Stimulated activated CD8-positive, alpha-beta memory T cell treated with anti-CD3 and anti-CD28 coated beads, Interleukin-7, amount 100 ng/mL, for 48 hours (primary cell): ENCODE results near the gene GPC6.
A peak's percentile ranks its signal among the peaks of the same experiment; 100 is the strongest.

Source experiments
- DNase-seq, 2 donors: peaks; one replicate each; pipeline ENCODE4 v3.0.0-alpha.2; 2020; ENCODE audit warnings: low read depth in 1 of 2; ENCODE audit errors: extremely low read depth in 1 of 2

Gene GPC6

DNA sequence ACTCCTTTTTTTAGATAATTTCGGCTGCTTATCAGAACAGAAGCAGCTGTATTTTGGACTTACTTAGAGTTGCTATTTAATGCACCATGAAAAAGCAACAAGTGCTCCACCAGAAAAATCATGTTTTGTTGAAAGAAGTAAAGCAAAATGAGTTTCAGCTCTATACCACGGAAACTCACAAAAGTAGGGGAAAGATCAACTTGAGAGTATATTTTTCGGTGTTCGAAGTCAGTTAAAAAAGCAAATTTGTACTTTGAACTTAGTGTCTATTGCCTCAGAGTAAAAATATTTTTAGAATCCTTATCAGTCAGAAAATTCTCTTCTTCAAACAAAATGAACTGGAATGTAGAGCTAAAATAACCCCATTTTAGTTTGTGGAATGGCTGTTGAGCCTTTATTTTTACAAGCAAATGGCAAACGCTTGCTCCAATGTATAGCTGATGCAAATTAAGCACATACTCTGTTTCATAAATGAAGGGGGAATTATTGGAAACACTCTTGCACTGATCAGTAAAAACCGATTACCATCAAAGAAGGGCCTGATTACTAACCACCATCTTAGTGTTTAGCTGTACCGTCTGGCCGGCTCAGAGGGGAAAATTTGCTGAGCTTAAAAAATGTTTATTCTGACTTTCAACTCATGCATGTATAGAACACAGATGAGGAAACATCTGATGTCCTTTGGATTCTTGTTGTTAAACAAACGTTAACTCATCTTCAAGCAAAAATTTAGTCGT lies 540.7 kb downstream of the GPC6 start:
- no peak for DNase-seq

DNA sequence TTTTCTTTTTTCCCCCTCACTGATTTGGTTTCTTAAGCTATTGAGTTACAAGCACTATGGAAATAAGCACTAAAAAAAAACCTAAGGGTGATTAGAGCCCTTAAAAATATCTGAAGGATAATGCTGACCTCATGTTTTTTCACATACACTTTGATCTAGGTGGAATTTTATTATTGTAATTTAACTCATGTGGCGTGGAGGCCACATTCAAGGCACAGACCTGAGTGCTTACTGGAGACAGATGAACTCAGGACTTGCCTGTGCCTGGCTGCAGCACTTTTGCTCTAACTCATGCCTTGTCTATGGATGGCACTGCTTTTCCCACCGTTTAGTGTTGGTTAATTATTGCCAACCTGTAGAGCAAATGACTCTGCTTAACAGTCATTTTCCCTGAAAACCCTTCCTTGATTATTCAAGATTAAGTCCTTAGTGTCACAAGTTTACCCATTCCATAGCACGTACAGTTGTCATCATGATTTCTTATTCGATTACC lies 541.4 kb downstream of the GPC6 start:
- no peak for DNase-seq

DNA sequence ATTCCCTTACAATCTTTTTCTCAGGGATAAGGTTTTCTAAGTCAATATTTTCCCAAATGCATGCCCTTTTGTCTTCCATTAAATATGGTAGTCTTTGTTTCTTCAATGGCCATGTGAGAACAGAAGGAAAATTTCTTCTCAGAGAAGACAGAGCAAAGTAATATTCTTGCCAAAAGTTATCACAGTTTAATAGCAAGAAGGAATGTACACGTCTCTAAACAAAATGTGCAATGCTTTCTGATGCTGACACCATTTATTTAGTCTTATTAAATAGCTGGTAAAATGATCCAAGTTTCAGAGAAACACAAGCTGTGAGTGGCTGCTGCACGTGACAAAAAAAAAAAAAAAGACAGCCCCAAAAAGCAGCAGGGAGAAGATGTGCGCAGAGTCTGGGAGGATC lies 542.5 kb downstream of the GPC6 start:
- DNase-seq, result no peak

DNA sequence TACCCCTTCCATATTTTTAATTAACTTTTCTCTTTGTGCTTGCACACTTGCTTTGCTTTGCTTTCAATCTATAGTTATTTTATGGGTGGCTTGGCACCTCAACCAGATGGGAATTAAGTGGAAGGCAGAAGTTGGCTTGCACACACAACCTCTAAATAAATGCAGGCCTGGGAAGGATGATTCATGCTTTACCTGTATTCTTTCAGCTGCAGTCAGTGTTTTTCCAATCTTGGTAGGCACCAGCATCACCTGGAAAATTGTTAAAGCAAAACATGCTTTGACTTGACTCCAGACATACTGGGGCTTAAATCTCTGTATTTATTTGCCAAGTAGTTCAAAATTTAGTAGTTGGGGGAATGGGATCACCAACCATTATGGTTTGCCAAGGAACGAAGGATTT lies 543.0 kb downstream of the GPC6 start:
- no peak for DNase-seq

DNA sequence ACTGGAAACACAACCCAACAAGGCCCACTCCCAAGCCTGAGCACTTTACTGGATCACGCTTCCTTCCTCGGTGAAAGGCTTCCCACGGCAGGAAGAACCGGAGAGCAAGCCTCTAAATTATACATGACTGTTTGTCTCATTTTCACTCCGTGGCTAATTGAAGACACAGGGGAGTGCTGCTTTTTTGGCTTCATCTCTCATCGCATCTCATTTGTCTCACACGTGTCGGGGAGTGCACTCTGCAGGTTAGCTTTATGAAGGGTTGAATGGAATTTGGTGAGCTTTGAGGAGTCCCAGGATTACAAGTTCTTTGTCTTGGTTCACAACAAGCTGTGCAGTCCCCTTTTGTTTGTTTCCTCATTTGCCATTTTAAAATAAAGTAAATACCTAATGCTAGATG lies 544.6 kb downstream of the GPC6 start:
- no peak for DNase-seq

DNA sequence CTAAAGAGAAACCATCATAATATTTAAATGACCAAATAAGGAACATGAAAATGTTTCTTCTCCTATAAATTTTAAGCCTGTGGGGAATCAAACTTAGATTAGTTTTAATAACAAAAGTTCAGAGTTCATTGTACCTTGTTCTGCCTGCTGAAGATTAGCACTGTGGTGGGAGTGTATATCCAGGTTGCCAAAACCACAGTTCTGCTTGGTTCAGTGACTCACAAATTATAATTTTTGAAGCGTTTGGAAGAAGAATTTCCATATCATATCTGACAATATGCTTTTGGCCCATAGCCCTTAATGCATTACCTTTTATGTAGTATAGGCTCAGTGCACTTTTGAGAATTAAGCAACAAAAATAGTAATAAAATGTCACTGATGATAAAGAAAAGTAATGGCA lies 545.2 kb downstream of the GPC6 start:
- DNase-seq, result no peak

DNA sequence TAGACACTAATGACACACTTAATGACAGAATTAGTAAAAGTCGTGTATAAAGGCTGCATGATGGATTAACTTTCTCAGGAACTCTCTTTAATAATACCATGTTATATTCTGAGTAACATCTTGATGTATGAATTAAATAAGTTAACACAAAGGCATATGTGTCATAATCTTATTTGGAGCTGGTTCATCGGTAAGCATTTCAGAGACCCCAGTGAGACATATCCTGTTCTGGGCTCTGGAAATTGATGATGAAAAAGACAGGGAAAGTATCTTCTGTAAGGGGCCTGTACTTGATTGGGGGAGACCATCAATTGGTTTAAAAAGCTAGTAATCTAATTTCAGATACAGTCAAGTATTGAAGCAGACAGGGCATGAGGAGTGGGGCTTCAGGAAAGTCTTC lies 547.9 kb downstream of the GPC6 start:
- no peak for DNase-seq

DNA sequence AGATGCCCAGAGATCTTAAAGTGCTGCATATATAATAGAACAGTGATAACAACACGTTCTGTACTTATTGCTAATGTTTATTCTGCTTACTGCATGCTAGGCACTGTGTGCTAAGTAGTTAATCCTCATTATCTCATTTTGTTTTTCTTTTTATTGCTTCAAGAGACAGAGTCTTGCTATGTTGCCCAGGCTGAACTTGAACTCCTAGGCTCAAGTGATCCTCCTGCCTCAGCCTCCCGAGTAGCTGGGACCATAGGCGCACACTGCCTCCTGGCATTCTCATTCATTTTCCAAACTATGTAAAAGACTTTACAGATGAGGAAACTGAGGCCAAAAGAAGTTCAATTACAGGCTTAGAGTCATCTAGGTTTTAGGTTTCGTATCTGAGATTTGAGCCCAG lies 548.4 kb downstream of the GPC6 start:
- DNase-seq, result no peak

DNA sequence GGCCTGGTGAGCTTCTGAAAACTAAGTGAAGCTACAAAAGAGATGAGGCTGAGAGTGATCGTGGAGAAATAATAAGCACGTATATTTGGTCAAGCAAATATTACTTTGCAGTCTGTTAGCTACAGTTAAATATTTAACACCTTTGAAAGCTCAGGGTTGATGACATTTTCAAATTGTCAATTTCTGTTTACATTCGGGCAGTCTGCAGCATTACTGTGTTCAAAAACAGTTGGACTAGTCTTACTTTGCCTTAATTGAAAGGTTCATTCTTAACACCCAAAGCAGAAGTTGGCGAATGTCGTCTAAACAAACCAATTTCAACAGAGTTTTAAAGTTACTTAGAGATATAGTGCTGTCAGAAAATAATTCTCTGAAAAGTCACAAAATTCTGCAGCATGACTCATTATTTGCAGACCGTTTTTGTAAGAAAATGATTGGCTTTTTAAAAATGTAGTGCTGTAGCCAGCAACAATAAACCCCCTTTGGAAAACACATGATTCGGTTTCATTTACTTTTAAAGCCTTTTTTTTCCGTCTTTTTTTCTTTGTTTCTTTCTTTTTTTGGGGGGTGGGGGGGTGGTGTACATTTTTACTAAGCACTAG lies 549.0 kb downstream of the GPC6 start:
- DNase-seq, result no peak

DNA sequence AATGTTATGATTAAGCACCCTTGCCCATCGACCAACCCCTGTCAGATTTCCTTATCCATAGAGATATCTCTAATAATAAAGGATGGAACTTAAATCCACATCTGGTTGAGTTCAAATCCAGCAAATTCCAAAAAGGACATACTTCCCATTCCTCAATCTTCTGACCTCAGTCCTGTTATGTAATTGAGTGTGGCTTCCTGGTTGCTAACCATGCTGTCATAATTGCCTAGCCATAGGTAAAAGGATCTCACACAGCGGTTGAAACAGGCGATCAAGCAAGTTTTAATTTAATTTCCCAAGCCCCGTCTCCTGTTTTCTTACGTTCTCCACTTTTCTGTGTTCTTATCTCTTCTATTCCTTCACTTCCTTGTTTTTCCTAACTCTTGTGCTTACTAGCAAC lies 550.3 kb downstream of the GPC6 start:
- DNase-seq, result no peak

DNA sequence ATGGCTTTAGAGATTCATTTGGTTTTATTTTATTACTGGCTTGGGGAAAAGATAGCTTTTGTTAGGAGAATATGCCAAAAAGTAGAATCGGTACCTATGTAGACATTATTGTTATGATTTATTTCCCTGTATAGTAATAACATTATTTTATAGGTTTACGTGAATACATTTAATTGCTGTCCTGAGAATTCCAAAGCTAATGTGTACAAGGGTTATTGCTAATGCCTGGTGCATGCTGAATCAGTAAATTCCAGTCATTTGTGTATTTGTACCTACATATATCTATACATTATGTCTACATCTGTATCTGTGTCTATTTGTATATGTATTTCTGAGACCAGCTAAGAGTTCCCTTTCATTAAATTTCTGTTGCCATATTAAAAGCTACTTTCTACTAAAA lies 550.9 kb downstream of the GPC6 start:
- DNase-seq, result no peak

DNA sequence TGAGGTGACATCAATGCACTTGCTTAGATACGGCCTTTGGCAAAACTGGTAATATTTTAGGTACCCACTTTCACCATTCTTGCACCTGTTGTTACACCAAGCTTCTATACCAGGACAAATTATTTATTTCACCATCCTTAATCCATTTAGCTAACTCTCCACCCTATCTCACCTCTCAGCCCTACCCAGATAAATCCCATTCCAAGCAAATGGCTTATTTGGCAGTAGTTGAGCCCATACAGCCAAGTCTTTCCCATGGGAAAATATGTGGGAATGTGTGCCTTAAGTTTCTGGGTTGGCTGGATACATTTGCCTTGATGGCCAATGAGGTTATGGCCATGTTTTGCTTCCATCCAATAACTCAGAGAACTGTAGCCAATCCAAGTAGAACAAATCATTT lies 551.9 kb downstream of the GPC6 start:
- no peak for DNase-seq

DNA sequence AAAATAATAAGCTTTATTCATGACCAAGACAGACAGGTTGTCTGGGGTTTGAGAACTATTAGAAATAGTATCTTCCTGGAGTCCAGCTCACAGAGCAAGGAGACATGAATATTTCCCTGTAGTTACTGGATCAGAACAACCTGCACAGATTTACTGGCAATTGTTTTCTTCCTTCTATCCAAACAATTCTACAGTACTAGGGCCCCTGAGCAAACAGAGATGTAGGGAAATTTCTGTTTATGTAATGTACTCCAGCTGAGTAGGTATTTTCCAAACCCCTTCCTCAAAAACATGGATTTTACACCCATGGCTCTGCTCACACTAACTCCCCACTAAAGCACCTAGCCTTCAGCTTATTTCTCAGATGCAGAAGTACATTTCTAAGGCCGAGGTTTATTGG lies 557.6 kb downstream of the GPC6 start:
- no peak for DNase-seq

DNA sequence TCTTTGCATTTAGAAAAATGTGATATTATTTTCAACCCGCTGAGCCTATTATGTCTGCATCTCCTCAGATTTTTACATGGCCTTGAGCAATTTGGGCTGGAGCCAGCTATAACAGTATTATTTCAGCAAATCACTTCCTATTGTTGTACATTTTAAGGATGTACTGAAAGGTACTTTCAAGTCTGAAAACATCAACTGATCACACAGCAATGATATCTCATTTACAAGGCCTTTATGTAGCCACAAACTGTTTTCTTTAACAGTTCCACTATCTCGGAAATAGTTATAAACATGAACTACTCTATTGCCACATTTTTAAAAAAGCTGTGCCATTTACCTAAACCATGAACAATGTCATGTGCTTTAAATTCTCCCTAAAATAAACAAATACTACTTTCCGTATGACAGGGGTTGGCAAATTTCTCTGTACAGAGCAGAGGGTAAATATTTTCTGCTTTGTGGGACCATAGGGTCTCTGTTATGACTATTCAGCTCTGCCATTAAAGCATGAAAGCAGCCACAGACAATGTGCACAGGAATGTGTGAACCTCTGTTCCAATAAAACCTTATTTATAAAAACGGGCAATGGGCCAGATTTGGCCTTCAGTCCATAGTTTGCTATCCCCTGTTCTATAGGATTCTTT lies 560.4 kb downstream of the GPC6 start:
- no peak for DNase-seq

DNA sequence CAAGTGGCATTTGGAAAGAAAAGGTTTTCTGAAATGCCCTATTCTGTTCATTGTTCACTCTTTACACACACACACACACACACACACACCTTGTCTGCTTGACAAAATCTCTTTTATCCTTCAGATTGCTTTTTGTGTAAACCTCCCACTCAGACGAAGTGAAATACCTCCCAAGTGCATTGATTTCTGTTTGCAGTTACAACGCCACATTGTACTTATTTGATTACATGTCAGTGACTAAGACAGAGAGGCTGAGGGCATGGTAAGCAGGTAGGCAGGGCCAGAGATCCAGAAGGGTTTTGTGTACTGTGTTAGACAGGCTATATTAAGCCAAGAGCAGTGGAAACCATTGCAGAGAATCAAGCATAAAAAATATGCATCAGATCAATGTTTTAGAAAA lies 561.8 kb downstream of the GPC6 start:
- no peak for DNase-seq

DNA sequence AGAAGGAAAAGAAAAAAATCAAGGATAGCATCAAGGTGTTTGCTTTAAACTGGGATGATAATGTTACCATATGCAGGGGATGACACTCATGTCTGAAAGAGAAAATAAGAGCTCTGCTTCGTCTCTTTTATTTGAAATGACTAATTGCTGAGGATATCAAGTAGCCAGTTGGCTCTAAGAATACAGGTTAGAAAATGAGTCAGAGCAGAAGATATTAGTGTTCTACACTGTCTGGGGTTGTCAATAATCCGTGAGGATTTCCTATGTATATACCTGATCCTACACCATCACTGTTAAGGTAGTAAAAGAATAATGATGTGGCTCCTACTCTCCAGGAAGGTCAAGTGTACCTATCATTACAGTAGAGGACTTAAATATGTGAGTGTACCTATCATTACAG lies 562.5 kb downstream of the GPC6 start:
- DNase-seq, result no peak

DNA sequence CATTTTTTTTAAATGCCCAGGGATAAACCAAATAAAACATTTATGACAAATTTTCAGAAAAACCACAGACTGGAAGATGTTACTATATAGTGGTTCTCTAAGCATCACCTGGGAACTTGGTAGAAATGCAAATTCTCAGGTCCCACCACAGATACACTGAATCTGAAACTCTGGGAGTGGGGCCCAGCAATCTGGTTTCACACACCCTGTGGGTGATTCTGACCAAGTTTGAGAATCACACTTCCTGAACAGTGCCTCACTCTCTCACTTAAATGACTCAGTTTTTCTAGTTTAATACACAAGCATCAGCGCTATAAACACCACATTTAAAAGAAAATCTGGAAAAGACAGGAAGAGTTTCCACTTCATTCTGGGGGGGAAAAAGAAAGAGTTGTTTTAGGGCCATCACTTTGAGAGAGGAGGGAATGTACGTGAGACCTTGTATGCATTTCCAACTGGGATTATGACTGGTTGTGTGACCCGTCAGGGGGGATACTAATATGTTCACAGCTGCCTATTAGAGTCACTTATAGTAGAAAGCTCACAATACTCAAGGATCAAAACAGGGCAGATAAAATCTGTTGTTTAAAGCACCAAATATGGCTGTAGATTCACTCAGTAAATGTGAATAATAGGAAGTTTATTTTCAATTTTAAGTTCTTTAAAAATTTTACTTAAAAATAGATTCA lies 567.7 kb downstream of the GPC6 start:
- peak; percentile 39 to 62 for DNase-seq

DNA sequence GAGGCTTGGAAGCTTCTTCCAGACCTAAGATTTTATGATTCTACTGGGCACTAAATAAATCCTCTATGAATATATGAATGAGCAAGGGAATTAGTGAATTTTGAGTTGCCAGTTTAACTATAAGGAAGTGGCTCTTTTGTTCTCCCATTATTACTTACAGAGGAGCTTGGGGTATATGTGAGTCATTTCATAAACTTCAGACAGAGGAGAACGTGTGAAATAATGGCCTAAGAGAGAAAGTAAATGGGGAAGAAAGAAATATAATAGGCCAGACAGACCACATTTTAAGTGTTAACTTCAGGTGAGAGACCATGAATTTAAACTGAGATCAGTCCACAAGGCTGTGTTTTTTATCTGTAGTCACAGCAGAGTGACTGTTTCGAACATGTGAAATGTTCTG lies 570.9 kb downstream of the GPC6 start:
- DNase-seq, result no peak

DNA sequence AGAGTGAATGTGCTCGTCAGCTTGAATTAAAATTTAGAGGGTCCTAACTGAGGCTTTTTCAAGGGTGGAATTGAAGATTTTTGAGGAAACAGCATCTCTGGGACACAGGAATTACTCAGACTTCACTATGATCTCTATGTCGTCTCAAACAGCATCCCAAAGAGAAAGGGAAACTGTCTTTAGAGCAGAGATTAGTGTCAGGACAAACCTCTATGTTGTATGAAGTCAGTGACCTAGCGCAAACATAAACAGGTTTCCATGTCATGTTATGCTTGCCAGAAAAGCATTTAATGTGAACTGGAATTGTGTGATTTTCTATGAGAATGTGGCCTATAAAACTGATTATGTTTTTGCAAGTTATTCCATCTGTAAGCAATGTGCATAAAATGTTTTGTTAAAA lies 573.7 kb downstream of the GPC6 start:
- DNase-seq, result no peak

DNA sequence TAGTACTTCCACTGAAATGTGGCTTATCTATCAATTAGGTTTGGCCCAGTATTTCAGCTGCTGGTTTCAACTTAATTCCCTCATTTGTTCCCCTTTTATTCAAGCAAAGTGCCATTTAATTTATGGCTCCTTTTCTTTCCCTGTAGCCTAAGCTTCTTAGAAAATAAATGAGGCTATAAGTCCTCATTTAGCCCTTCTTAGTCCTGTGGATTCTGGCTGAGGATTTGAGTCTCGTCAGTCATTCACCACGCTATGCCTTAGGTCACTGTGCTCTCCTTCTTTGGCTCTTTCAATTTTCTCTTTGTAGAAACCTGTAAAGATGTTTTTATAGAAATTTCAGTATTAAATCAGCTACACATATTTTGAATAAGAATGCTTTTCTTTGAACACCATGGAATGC lies 579.1 kb downstream of the GPC6 start:
- DNase-seq, result no peak

DNA sequence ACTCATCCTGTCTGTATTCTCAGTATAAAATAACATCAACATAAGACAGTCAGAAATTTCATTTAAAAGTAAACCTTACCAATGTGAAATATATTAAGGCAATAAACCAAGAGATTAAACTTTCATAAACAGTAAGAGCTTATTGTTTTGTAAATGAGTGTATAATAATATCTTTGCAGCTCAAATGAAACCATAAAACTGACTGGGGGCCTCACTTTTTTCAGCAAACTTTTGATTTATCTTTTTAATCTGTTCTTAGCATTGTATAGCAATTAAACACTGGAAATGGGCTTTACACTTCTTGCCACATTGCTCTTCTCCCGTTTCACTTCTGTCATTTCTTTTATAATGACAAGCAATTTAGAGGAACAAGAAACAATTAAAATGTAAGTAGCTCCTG lies 580.3 kb downstream of the GPC6 start:
- no peak for DNase-seq

DNA sequence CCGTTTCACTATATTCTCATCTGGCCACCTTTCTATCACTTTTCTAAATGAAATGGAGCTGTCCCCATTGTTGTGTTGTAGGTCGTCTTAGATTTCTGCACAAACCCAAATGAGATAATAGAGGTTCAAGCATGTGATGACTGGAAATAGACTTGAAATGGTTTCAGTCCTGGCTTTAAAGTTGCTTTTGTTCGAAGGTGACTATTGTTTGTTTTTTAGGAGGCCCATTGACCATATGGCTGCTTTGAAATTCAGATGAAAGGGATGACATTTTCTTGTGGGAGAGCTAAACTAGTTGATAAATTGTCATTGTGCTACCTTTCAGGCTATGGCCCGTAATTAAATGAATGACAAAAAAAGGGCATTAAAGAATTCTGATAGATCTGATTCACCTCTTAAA lies 583.7 kb downstream of the GPC6 start:
- no peak for DNase-seq
